T-helper 2 cell treated with Interferon-gamma antibody and Interleukin-4, amounts not matched to agents 100 ng/mL and 5 ng/mL, for 36 hours (primary cell): Measurements from ENCODE around the gene SPTAN1. TPM values are rescaled to one million over a fixed set of nuclear protein-coding genes. Genes with fewer than 3 reads are reported as not detected.
"Not testable (repeated sequence)": the region's sequence is repeated elsewhere in the genome, so short reads cannot be mapped to it uniquely, and the experiment has no call there.

Experiments
- intact Hi-C: fragments of 100-400 bp; cut with micrococcal nuclease; formaldehyde crosslinking; loops from one replicate; pipeline ENCODE4 v1.15.1; 2023
- total RNA-seq: library from RNA; stranded (reverse); gene quantifications from 2 replicates; pipeline ENCODE4 v1.2.3, GENCODE V29; 2022

SPTAN1 gene
- total RNA-seq, 1 donor from 2014 or later: 333 TPM

- intact Hi-C loops: loop anchor here (1.0 to 5.0 kb wide), 3 partner anchors 33 to 68 kb away; partner anchors contain the start of genes PKN3, SET and ZDHHC12
Measured at GRCh38 chr9:128656416-128657343, 104.3 kb downstream of the SPTAN1 start, which contains the start of gene DYNC2I2. DYNC2I2 (minus strand) TSS chr9:128656847; CDS start chr9:128656726, 121 bp downstream.

GRCh38 chr9:128657344-128657704 is 104.9 kb downstream of the SPTAN1 start:
- intact Hi-C loops: loop anchor here (2.0 to 5.0 kb wide), 2 partner anchors 45 to 67 kb away; partner anchors contain the start of genes PKN3 and ZDHHC12

- intact Hi-C loops: loop anchor here (2.0 to 5.0 kb wide), 2 partner anchors 45 to 67 kb away; partner anchors contain the start of genes PKN3 and ZDHHC12
Measured at GRCh38 chr9:128657796-128658195, 105.4 kb downstream of the SPTAN1 start.

- intact Hi-C loops: not testable (repeated sequence)
Measured at GRCh38 chr9:128666481-128666941, 114.1 kb downstream of the SPTAN1 start.

- intact Hi-C loops: no loop called here
Measured at GRCh38 chr9:128669786-128670185, 117.4 kb downstream of the SPTAN1 start.

GRCh38 chr9:128675382-128675781 is 123.0 kb downstream of the SPTAN1 start:
- intact Hi-C loops: no loop called here

- intact Hi-C loops: no loop called here
Measured at GRCh38 chr9:128677794-128678193, 125.4 kb downstream of the SPTAN1 start.

Other genes with a start within 250 kb of the SPTAN1 start
- gene TRUB2, start 230.1 kb upstream of the SPTAN1 start, total RNA-seq: 25.8 and 26.9 TPM in 2 replicates
- gene COQ4, start 229.7 kb upstream of the SPTAN1 start, total RNA-seq: 40.6 and 40.7 TPM in 2 replicates
- gene SLC27A4, start 212.1 kb upstream of the SPTAN1 start, total RNA-seq: 21.6 and 22.5 TPM in 2 replicates
- gene URM1, start 181.2 kb upstream of the SPTAN1 start, total RNA-seq: 76.9 and 77.9 TPM in 2 replicates
- gene CERCAM, start 131.7 kb upstream of the SPTAN1 start, total RNA-seq: 3.2 TPM in 2 replicates
- gene ODF2, start 96.6 kb upstream of the SPTAN1 start, total RNA-seq: 54.3 and 58.6 TPM in 2 replicates
- 46.0 and 47.5 TPM in 2 replicates for gene GLE1, start 47.9 kb upstream of the SPTAN1 start, total RNA-seq
- gene DYNC2I2, start 104.3 kb downstream of the SPTAN1 start, total RNA-seq: 51.9 and 57.6 TPM in 2 replicates
- gene SET, start 136.6 kb downstream of the SPTAN1 start, total RNA-seq: 551 and 554 TPM in 2 replicates
- 12.9 and 13.8 TPM in 2 replicates for gene PKN3, start 149.9 kb downstream of the SPTAN1 start, total RNA-seq
- 68.0 and 68.7 TPM in 2 replicates for gene ZDHHC12, start 171.5 kb downstream of the SPTAN1 start, total RNA-seq
- gene ZER1, start 219.3 kb downstream of the SPTAN1 start, total RNA-seq: 12.8 and 16.3 TPM in 2 replicates
- gene TBC1D13, start 234.7 kb downstream of the SPTAN1 start, total RNA-seq: 21.1 and 22.2 TPM in 2 replicates